Left ventricle myocardium inferior (tissue), 1 donor: ENCODE results near the gene PLD6. TPM values are rescaled to one million over a fixed set of nuclear protein-coding genes. Genes with fewer than 3 reads are reported as not detected.

Source experiments
- DNase-seq: peaks from one replicate; pipeline ENCODE4 v3.0.0-alpha.2; 2020
- H3K27ac ChIP-seq: fragments of 200-600 bp; replicated peaks from 2 replicates; pipeline ENCODE4 v1.8.0; 2021
- H3K27me3 ChIP-seq: fragments of 200-600 bp; 2 replicates; pipeline ENCODE4 v1.8.0; 2021; ENCODE audit warnings: low read depth
- H3K36me3 ChIP-seq: fragments of 200-600 bp; 2 replicates; pipeline ENCODE4 v1.8.0; 2021
- H3K4me1 ChIP-seq: fragments of 200-600 bp; 2 replicates; pipeline ENCODE4 v1.8.0; 2021
- H3K4me3 ChIP-seq: fragments of 200-600 bp; 2 replicates; pipeline ENCODE4 v1.8.0; 2021; ENCODE audit warnings: mild to moderate bottlenecking, moderate library complexity
- H3K9me3 ChIP-seq: fragments of 200-600 bp; replicated peaks from 2 replicates; pipeline ENCODE4 v1.8.0; 2021
- CTCF ChIP-seq: fragments of 200-600 bp; IDR thresholded peaks from 2 replicates; pipeline ENCODE4 v1.8.0; 2021; ENCODE audit warnings: antibody characterized with exemption, mild to moderate bottlenecking, borderline replicate concordance
- intact Hi-C: fragments of 100-400 bp; cut with micrococcal nuclease; formaldehyde crosslinking; loops from one replicate; pipeline ENCODE4 v1.11.0; 2022
- total RNA-seq: library from RNA; stranded (reverse); fragmentation: NEBNext Ultra II Directional; extraction: Animal tissue kit (Norgen Biotek cat#: 25700); gene quantifications from one replicate; pipeline ENCODE4 v1.2.1, GENCODE V29; 2021
- donor health status: DM: no; HTN: yes; CAD: no; lungs with severe emphysema.

PLD6 gene
- total RNA-seq, 1 donor from 2014 or later: 7.3 TPM

GRCh38 chr17:17236295-17237025, 30.3 kb upstream of the PLD6 start:
- intact Hi-C loops: no loop called here
- H3K36me3 ChIP-seq: peaks cover 11% of the 10 kb centered on the region
- peak overlapping the region; percentile 97 for H3K27ac ChIP-seq
- TF ChIP-seq CTCF: no peak
- peak overlapping the region; percentile 95 for H3K4me3 ChIP-seq
- no peaks in the 10 kb centered on the region for H3K27me3 ChIP-seq
- no peak for DNase-seq
- peaks cover 61% of the 10 kb centered on the region for H3K4me1 ChIP-seq
- H3K9me3 ChIP-seq: no peaks in the 10 kb centered on the region

- Histone ChIP-seq H3K9me3 (no peaks in the 10 kb centered on the region), H3K4me3 (peak overlapping the region; percentile 95), H3K27me3 (no peaks in the 10 kb centered on the region), H3K4me1 (peaks cover 65% of the 10 kb centered on the region), H3K27ac (peak overlapping the region; percentile 97), H3K36me3 (peaks cover 19% of the 10 kb centered on the region)
- no peak for TF ChIP-seq CTCF
- intact Hi-C loops: no loop called here
- no peak for DNase-seq
These were observed 29.4 kb upstream of the PLD6 start for GRCh38 chr17:17235212-17236174.

- Histone ChIP-seq H3K27ac (peak overlapping the region; percentile 60), H3K36me3 (peaks cover 51% of the 10 kb centered on the region), H3K9me3 (no peaks in the 10 kb centered on the region), H3K27me3 (no peaks in the 10 kb centered on the region), H3K4me1 (peaks cover 85% of the 10 kb centered on the region), H3K4me3 (no peak overlapping the region)
- intact Hi-C loops: no loop called here
- no peak for TF ChIP-seq CTCF
- DNase-seq: no peak
These were observed 26.1 kb upstream of the PLD6 start for GRCh38 chr17:17232303-17232621.

- Histone ChIP-seq H3K4me1 (peaks cover 87% of the 10 kb centered on the region), H3K9me3 (no peaks in the 10 kb centered on the region), H3K36me3 (peaks cover 56% of the 10 kb centered on the region), H3K27ac (peak overlapping the region; percentile 60), H3K4me3 (no peak overlapping the region), H3K27me3 (no peaks in the 10 kb centered on the region)
- no peak for DNase-seq
- intact Hi-C loops: no loop called here
- TF ChIP-seq CTCF: no peak
These were observed 25.6 kb upstream of the PLD6 start for GRCh38 chr17:17231621-17232302.
